NCI-H1694 treated with DMSO at 0.1 percent for 48 hours (cell line): ENCODE results near the gene ZNF277.
A peak's percentile ranks its signal among the peaks of the same experiment; 100 is the strongest.

Source experiments
- DNase-seq: peaks from one replicate; lab custom pipeline; 2025; lab: John Stamatoyannopoulos, UW

Gene ZNF277

DNA sequence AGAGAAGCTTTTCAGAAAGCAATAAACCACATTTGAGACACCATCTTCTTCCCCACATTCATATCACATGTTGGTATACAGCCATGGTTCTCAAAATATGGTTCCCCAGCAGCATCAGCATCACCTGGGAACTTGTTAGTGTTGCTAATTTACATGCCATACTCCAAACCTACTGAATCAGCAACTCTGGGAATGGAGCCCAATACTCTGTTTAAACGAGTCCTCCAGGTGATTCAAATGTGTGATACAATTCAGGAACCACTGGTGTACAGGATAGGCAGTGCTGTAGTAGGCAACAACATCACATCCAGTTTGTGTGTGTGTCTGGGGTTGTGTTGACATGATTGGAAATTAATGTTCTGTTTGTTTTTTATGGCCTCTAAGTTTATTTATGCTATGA is 47.7 kb downstream of the ZNF277 start:
- DNase-seq: no peak

DNA sequence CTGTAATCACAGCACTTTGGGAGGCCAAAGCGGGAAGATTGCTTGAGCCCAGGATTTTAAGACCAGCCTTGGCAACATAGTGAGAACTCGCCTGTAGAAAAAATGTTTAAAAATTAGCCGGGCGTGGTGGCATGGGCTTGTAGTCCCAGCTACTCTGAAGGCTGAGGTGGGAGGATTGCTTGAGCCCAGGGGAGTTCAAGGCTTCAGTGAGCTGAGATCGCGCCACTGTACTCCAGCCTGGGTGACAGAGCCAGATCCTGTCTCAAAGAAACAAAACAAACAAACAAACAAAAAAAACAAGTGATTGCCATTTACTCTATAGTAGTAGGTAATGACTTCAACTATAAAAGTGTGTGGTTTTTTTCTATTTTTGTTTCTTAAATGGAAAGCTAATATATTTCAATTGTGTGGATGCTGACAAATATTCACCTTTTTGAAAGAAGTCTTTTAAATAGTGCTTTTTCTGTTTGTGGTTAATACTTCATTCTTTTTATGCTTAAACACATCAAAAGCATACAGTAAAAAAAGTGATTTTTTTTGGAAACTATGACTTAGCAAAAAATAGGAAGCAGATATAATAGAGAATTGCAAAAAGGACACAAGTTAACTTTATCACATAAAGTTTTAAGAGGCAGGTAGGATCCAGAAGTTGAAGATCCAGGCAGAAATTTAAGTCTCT is 48.4 kb downstream of the ZNF277 start:
- DNase-seq: no peak

DNA sequence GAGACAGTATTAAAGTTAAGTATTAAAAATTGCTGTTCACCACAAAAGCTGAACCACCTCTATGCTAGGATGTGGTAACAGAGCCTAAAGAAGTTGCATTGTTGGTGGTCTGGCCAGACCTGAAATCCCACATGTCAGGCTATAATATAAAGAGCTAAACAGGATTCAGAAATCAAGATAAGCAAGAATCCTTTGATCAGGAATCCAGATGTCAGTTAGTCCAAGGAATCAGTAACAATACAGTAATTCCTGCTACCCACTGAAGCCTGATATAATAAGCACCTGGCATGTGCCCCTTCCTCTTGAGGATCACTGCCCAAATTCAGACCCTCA is 48.9 kb downstream of the ZNF277 start:
- no peak for DNase-seq

DNA sequence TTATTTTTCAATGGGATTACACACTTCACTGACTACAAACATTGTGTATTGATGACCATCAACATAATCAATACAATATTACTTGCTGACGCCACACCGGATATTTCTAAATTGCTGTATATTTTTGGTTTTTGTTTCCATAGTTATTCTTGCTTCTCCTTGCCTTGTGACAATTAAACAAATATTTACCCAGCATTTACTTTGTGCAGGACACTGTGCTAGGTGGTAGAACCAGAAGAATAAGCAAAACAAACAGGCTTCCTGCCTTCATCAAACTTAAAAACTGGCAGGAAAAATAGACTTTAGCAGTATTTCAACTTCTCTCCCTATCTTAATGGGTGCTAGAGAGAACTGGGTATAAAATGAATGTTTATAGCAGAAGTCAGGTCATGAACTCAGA is 50.6 kb downstream of the ZNF277 start:
- DNase-seq: no peak

DNA sequence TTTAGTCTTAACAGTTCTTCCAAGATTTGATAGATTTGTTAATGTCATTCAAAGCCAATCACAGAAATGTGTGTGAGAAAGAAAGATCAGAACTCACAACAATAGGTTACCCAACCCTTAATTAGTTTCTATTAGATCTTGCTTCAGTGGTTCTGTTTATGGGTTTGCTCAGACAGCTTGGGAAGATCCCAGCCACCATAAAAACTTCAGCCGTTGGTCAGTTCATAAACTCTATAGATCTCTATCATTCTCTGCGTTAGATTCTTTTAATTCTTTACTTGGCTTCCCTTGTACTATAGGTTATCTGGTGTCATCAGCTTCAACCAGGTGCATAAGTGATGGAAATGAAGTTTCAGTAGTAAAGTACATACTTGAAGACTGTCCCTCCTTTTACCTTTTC is 54.4 kb downstream of the ZNF277 start:
- no peak for DNase-seq

DNA sequence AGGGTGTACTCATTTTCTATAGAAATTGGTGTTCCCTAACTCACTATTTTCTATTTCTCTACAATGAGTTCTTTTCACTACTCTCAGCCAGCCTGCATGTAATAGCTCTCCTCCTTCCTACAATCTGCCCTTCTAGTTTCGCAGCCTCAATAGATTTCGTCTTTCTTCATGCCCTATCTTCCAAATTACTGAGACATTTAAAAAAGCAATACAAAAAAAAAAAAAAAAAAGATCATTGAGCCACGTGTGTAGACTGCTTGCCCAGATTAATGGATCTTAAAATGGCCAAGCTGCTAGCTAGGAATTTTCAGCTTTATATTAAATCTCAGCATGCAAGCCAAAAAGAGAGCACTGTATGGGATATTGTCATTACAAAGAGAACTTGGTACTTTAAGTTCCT is 55.5 kb downstream of the ZNF277 start:
- no peak for DNase-seq

DNA sequence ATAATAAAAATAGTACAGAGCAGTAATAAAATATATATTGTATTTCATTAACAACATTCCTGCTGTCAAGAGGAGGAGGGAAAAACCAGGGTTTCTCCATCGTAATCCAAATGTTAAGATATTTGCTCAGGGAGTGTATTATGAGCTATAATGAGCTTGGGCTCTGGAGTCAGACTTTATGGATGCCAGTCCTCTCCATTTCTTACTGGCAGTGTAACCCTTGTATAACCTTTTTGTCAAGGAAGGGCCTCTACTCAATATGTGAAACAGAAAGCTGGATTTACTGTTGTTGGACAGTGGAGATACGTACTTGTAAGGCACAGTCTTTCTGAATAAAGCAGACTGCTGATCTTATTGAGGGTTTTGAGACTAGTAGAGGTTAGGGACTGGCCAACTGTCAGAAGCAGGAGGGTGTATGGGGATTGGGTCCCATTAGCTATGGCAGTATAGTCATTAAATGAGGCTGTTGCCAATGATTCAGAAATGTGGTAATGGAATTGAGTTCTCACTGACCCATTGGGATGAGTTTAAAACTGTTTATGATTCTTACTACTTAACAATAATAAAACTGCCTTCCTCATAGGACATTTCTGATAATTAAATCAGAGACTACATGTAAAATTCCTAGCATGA is 56.5 kb downstream of the ZNF277 start:
- DNase-seq: no peak

DNA sequence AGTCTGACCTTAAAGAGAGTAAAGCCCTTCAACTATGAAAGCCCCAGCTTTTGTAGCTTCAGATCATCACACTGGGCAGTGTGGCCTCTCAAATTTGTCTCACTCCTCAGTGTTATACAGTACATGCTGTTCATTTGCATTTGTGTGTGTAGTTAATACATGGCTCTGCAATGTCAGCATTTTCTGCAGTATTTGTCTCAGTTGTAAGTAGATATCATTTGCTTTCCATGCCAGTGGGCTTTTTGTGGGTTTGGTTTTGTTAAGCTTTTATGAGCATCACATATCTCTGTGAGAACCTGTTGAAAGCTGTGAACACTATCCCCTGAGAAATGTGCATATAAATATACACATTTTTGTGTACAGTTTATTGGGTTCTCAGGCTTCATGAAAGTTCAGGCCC is 57.0 kb downstream of the ZNF277 start:
- DNase-seq: no peak

DNA sequence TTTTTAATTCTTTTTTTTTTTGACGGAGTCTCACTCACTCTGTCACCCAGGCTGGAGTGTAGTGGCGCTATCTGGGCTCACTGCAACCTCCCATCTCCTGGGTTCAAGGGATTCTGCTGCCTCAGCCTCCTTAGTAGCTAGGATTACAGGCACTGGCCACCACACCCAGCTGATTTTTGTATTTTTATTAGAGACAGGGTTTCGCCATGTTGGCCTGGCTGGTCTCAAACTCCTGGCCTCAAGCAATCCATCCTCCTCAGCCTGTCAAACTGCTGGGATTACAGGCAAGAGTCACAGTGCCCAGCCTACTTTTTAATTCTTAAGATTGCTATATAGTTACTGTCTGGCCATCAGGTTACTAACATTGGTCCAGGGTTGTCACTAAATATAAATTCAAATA is 59.6 kb downstream of the ZNF277 start:
- no peak for DNase-seq

DNA sequence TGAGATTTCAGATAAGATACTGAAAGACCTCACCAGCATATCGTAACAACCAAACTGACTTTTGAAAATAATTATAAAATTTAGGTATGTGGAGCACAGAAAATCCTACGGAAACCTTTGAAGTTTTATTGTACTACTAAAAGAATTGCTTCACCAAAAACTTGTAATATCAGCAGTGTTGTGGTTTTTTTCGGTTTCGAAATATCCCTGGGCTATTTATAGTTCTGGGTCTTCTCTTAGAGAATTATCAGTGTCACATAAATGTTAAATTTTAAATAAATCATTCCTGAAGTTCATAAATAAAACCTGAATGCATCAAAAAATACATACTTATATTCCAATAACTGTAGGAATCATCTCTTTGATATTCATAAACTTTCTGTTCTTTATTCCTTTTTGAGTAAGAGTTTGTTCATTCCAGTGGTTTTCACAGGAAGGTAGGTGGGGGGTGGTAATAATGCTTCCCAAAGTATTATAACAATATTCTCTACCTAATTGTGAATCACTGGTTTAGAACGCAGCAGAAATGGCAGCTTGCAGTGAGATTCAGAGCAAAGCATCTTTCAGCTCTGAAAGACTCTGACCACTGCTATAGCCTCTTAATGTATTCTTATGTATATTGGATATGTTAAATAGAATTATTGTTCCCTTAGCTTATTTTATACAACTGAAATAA is 60.2 kb downstream of the ZNF277 start:
- no peak for DNase-seq

DNA sequence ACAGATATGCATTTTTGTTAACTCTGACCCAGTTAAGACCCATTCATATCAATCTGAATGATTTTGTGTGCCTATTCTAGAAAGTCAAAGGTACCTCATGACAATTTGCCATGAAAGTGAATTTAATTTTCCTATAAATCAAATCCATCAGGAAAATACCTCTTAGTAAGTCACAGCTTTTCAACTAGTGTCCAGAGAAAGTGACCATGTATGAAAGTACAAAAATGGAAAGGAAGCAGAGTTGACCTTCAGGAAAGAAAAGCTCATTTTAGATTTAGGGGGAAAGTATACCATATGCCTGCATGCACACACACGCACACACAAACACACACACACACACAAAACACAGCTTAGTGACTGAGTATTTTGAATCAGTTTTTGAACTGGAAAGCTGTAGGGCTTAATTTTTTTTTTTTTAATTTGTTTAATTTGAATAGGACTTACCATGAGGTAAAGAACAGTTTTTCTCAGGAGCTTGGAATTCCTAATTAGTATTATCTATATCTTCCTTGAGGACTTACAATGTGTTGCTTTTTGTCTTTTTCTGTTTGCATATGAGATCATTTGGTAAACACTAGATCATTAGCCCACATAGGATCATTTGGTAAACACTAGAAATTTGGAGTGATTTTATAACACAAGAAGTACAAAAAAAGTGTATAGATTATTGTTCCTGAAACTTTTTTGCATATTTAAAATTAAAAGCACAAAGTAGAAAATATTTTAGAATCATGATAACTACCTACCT is 61.6 kb downstream of the ZNF277 start:
- no peak for DNase-seq

DNA sequence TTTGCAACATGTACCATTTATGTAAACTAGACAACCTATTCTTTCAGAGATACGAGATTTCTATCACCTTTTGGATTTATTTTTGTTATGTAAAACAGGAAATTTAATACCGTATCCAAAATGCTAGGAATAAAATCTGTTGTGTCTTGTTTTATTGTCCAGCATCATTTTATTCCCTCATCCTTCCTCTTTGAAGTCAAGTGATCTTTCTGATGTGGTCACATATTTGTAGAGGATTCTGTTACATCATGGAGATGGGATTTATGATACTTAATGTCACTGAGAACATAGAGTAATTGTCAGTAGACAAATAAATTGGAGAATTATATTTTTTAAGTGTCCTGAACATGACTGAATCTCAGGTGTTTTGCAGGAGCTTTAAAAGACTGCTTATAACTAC is 64.7 kb downstream of the ZNF277 start:
- no peak for DNase-seq

DNA sequence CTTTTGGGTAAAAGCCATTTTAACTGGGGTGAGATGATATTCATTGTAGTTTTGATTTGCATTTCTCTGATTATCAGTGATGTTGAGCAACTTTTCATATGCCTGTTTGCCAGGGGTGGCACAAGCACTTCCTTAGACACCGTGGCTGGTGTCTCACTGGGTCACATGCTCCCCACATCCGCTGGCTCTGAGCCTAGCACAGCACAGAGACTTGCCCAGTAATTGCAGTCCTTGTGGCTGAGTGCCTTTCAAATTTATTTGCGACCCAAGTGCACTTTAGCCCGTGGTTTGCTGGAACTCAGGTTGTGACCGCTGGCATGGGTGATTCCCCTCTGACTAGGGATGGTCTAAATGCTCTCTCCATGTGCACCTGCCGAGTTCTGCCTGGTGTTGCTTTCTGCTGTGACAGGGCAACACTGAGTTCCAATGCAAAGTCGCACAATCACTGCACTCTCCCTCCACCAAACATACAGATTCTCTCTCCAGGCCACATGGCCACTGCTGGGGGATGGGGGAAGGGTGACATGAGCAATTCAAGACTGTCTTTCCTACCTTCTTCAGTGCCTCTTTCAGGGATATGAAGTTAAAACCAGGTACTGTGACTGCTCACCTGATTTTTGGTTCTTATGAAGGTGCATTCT is 66.5 kb downstream of the ZNF277 start:
- no peak for DNase-seq

DNA sequence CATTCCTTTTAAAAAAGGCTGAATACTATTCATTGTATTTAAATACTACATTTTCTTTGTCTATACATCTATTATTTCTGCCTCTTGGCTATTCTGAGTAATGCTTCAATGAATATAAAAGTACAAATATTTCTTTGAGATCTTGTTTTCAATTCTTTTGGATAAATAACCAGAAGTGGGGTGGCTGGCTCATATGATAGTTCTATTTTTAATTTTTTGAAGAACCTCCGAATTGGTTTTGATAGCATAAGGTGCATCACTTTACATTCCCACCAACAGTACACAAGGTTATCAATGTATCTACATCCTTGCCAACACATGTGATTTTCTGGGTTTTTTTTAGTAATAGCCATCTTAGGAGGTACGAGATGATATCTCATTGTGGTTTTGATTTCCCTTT is 72.5 kb downstream of the ZNF277 start:
- DNase-seq: no peak

DNA sequence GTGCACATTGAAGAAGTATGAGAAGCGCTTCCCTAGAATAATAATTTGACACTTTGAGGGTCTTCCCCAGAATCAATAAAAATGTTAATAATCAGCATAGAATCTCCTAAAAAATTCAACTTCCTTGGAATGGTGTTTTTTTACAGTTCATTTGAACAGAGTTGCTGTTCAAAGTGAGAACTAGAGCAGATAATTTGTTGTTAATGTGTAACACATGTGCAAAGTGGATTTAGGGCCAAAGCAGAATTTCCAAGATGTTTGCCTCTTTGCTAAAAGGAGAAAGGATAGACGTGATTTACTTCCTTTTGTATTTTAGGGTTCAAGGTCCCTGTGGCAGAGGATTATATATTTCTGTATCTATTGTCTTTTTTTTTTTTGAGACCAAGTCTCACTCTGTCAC is 73.8 kb downstream of the ZNF277 start:
- no peak for DNase-seq

DNA sequence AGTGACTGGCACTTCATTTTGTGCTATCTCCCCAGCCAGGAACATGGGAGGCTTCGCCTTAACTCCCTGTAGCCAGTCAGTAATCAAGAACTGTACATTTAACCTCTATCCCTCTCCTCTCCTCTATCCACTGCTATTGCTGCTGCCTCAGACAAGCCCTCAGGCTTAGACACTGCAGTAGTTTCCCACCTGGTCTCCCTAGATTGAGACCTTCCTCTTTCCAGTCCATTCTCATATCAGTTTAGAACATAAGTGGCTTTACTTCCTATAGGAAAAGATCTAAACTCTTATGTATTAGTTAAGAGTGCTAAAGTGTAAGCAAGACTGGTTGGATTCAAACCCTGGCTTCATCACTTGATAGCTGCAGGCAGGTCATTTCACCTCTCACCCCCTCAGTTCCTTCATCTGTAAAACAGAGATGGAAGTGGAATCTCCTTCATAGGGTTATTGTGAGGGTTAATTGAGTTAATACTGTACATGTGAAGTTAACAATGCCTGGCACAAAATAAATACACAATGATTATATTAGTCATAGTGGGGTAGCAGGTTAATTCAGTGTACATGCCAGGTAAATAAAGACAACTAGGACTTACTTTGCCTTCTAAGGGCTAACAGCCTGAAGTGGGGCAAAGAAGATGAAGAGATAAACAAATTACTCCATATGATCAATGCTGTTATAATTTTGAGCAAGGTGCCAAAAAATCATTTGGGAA is 76.1 kb downstream of the ZNF277 start:
- no peak for DNase-seq

DNA sequence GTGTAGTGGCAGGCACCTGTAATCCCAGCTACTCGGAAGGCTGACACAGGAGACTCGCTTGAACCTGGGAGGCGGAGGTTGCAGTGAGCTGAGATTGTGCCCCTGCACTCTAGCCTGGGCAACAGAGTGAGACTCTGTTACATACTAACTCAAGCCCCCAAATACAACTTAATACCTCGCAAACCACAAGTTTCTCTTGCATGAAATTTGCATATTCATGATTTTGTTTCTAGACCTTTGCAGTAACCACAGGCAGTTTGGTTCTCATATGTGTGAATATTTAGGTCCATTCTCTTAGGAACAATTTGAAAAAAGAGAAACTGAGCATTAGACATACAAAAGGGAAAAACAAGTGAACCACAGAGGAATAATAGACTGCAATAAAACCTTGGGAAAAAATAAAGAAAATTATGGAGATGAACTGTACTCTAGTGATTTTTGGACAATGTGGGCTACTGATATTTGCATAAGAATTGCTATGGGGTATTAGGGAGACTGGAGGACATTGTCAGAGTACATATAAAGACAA is 77.0 kb downstream of the ZNF277 start:
- no peak for DNase-seq

DNA sequence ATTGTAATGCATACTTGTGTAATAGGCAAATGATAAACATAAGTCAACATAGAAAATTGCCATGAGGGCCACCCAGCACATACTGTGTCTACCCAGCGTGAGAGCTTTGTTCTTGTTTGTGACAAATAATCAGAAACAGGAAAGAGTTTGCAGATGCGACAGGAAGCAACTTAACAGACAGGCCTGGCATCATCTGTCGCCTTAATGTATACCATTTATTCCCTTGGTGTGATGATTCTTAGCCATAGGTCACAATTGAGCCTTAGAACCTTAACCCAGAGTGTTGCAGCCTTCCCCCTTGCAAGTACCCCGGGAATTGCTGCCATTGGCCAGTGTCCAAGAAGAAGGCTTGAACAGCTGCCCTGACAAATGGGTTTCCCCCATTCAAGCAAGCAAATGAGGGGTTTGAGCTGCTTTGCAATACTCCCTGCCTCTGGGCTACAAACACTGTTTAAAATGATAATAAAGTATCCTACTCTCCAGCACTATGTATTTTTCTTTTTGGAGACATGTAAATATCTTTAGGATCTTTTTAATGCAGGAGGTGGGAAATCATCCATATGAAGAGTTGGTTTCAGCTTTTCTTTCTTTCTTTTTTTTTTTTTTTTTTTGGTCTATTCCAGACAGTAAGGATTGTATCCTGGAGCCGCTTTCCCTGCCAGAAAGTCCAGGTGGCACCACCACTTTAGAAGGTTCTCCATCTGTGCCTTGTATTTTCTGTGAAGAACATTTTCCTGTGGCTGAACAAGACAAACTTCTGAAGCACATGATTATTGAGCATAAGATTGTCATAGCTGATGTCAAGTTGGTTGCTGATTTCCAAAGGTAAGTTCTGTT is 80.0 kb downstream of the ZNF277 start:
- DNase-seq: peak; percentile 99

DNA sequence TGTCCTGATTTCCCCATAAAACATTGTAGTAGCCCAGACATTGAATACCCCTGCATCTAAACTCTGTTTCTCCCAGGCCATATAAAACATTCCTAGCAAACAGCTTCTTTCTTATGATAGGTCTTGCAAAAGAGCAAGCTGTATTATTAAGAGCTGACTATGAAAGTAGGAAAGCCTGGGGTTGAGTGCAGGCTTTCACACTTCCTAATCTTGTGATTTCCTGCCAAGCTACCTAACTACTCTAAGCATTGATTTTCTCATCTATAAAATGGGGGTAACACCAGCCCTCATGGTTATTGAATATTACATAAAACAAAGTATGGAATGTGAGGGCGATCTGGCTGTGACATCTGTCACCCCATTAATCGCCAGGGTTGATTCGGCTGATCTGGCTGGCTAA is 81.8 kb downstream of the ZNF277 start:
- DNase-seq: no peak

DNA sequence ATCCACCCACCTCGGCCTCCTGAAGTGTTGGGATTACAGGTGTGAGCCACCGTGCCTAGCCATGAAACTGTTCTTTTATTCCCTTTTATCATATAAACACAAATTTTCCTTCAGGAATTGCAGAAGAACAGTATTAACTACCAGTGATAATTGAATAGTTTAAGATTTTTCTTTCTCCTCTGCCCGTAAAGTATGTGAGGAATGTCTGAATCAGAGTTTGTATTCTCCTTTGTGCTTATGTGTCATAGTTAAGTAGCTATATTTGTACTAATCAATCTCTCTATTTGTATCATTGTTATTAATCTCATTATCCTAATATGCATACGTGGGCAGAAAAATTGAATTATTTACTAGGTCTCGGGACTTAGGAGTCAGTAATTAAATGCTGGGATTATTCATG is 83.6 kb downstream of the ZNF277 start:
- DNase-seq: no peak

DNA sequence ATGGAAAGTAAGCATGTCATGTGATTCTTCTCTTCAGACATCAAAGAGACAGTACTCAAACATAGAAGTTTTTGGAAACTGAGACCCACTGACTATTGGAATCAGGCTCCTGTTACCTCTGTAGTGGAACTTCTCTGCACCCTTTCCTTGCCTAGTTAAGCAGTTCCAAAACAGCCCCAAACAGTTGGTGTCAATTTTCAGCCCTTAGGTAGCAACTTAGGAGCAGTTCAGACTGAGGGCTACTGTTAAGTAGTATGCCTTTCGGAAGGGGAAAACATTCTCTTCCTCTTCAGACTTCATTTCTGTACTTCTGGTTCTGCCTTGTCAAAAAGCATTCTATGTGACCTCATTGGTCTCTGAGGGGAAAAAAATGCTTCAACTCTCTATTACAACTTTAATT is 85.7 kb downstream of the ZNF277 start:
- no peak for DNase-seq
